H1 (cell line): Measurements from ENCODE around the gene DPM2. TPM values are rescaled to one million over a fixed set of nuclear protein-coding genes. Genes with fewer than 3 reads are reported as not detected.

Experiments used
- CTCF ChIA-PET: fragments of 300-600 bp; sonication (Branson Sonifier 250); formaldehyde crosslinking; loops from one replicate; lab custom pipeline; 2021; ENCODE audit not compliant: partially characterized antibody; lab: Charles Lee
- POLR2A ChIA-PET: fragments of 300-600 bp; sonication (Branson Sonifier 250); formaldehyde crosslinking; loops from one replicate; lab custom pipeline; 2021; ENCODE audit warnings: inconsistent platforms; ENCODE audit not compliant: partially characterized antibody; lab: Charles Lee
- DNase-seq, 2 experiments: peaks; one replicate each; pipeline versions ENCODE4 v3.0.0 to v3.0.0-alpha.2; 2010 to 2022; ENCODE audit warnings: low spot score in 2 of 2, low read depth in 1 of 2, mixed read lengths in 1 of 2
- FAIRE-seq: peaks from 2 replicates; lab custom pipeline; 2011; peaks lifted over from hg19 to GRCh38; lab: Jason Lieb, UNC
- H2AFZ ChIP-seq: 2 replicates; pipeline ENCODE4 v1.8.1; 2012; ENCODE audit warnings: low read length, inconsistent platforms
- H2AK5ac ChIP-seq: 2 replicates; pipeline ENCODE4 v1.6.1; 2013; ENCODE audit warnings: low read depth, low read length
- H2BK120ac ChIP-seq: replicated peaks from 2 replicates; pipeline ENCODE3; 2013; ENCODE audit warnings: low read depth, low read length, inconsistent platforms
- H2BK12ac ChIP-seq: 2 replicates; pipeline ENCODE4 v1.6.1; 2013; ENCODE audit warnings: low read depth, low read length
- H2BK15ac ChIP-seq: 2 replicates; pipeline ENCODE4 v1.6.1; 2013; ENCODE audit warnings: low read length
- H2BK20ac ChIP-seq: 2 replicates; pipeline ENCODE4 v1.6.1; 2013; ENCODE audit warnings: low read length
- H2BK5ac ChIP-seq: 2 replicates; pipeline ENCODE4 v1.6.1; 2013; ENCODE audit warnings: low read depth, low read length
- H3K14ac ChIP-seq: 2 replicates; pipeline ENCODE4 v1.6.1; 2013; ENCODE audit warnings: inconsistent platforms; ENCODE audit not compliant: insufficient read length
- H3K18ac ChIP-seq: 2 replicates; pipeline ENCODE4 v1.6.1; 2013; ENCODE audit warnings: low read length; ENCODE audit errors: extremely low read depth
- H3K23ac ChIP-seq: 2 replicates; pipeline ENCODE4 v1.6.1; 2013; ENCODE audit warnings: inconsistent platforms; ENCODE audit not compliant: insufficient read length
- H3K23me2 ChIP-seq: 2 replicates; pipeline ENCODE4 v1.6.1; 2013; ENCODE audit warnings: low read depth, low read length
- H3K27ac ChIP-seq: 2 replicates; pipeline ENCODE4 v1.6.1; 2011; ENCODE audit warnings: low read depth, low read length, inconsistent platforms
- H3K27me3 ChIP-seq, 4 experiments: replicated peaks in 1 of 4; 1 replicate in 1 of 4; 2 replicates in 3 of 4; pipeline versions ENCODE4 v1.6.1 to v1.8.1; 2011 to 2013; ENCODE audit warnings: low read length in 3 of 4, mild to moderate bottlenecking in 3 of 4, inconsistent platforms in 2 of 4, mixed read lengths in 2 of 4, moderate library complexity in 1 of 4; ENCODE audit not compliant: control insufficient read depth in 3 of 4, insufficient read depth in 3 of 4; ENCODE audit errors: extremely low read depth in 1 of 4
- H3K36me3 ChIP-seq, 4 experiments: 2 replicates each; pipeline versions ENCODE4 v1.6.1 to v1.8.1; 2011 to 2013; ENCODE audit warnings: mild to moderate bottlenecking in 4 of 4, low read length in 3 of 4, moderate library complexity in 2 of 4, control low read depth in 1 of 4, inconsistent platforms in 1 of 4; ENCODE audit not compliant: insufficient read depth in 4 of 4, control insufficient read depth in 2 of 4
- H3K4ac ChIP-seq: replicated peaks from 2 replicates; pipeline ENCODE3; 2013; ENCODE audit warnings: low read length, low read depth, mixed read lengths, inconsistent platforms; ENCODE audit not compliant: insufficient read length
- H3K4me1 ChIP-seq, 4 experiments: replicated peaks in 1 of 4; 1 replicate in 1 of 4; 2 replicates in 3 of 4; pipeline versions ENCODE4 v1.6.1 to v1.8.1; 2011 to 2013; ENCODE audit warnings: low read length in 3 of 4, inconsistent platforms in 2 of 4, mixed read lengths in 1 of 4; ENCODE audit not compliant: insufficient read depth in 4 of 4, control insufficient read depth in 3 of 4
- H3K4me2 ChIP-seq, 2 experiments: 2 replicates each; pipeline versions ENCODE4 v1.6.1 to v1.8.1; 2011 to 2013; ENCODE audit warnings: low read depth in 2 of 2, low read length in 2 of 2, control low read depth in 1 of 2, inconsistent platforms in 1 of 2, mild to moderate bottlenecking in 1 of 2; ENCODE audit not compliant: insufficient read depth in 1 of 2
- H3K4me3 ChIP-seq, 4 experiments: fragments of 200-600, 300-600 bp in 1 of 4; sonication (generic), shearing (Covaris generic), sonication (Bioruptor Twin) in 1 of 4; 2 replicates each; pipeline versions ENCODE4 v1.5.1 to v1.8.1; 2011 to 2016; ENCODE audit warnings: low read length in 4 of 4, low read depth in 3 of 4, control low read depth in 2 of 4, inconsistent platforms in 2 of 4, mild to moderate bottlenecking in 2 of 4, mixed read lengths in 1 of 4, moderate library complexity in 1 of 4; ENCODE audit not compliant: insufficient read depth in 2 of 4; ENCODE audit errors: extremely low read depth in 1 of 4
- H3K56ac ChIP-seq: replicated peaks from 2 replicates; pipeline ENCODE3; 2013; ENCODE audit warnings: low read depth, mild to moderate bottlenecking, mixed read lengths, low read length, inconsistent platforms; ENCODE audit not compliant: insufficient read length
- H3K79me1 ChIP-seq: 2 replicates; pipeline ENCODE4 v1.6.1; 2013; ENCODE audit warnings: low read depth, low read length, control low read depth
- H3K79me2 ChIP-seq, 2 experiments: 2 replicates each; pipeline versions ENCODE4 v1.6.1 to v1.8.1; 2012 to 2013; ENCODE audit warnings: low read length in 2 of 2, mild to moderate bottlenecking in 2 of 2, inconsistent platforms in 1 of 2; ENCODE audit not compliant: insufficient read depth in 2 of 2, control insufficient read depth in 1 of 2
- H3K9ac ChIP-seq, 4 experiments: replicated peaks in 1 of 4; 1 replicate in 1 of 4; 2 replicates in 3 of 4; pipeline versions ENCODE4 v1.6.1 to v1.8.1; 2011 to 2013; ENCODE audit warnings: low read depth in 3 of 4, low read length in 3 of 4, control low read depth in 2 of 4, mild to moderate bottlenecking in 2 of 4, moderate library complexity in 2 of 4, inconsistent platforms in 1 of 4; ENCODE audit errors: extremely low read depth in 1 of 4
- H3K9me3 ChIP-seq, 2 experiments: 2 replicates each; pipeline versions ENCODE4 v1.6.1 to v1.8.1; 2012 to 2013; ENCODE audit warnings: mild to moderate bottlenecking in 2 of 2, moderate library complexity in 2 of 2, control low read depth in 1 of 2, inconsistent platforms in 1 of 2, low read depth in 1 of 2, low read length in 1 of 2, mixed read lengths in 1 of 2; ENCODE audit not compliant: insufficient read depth in 2 of 2
- H4K20me1 ChIP-seq, 2 experiments: replicated peaks in 1 of 2; 2 replicates each; pipeline versions ENCODE3 to v1.8.1; 2011 to 2013; ENCODE audit warnings: inconsistent platforms in 2 of 2, low read length in 2 of 2, mild to moderate bottlenecking in 1 of 2; ENCODE audit not compliant: insufficient read depth in 2 of 2, control insufficient read depth in 1 of 2
- H4K5ac ChIP-seq: 2 replicates; pipeline ENCODE4 v1.6.1; 2013; ENCODE audit warnings: low read length, low read depth, mixed read lengths, inconsistent platforms; ENCODE audit not compliant: insufficient read length
- H4K8ac ChIP-seq: 2 replicates; pipeline ENCODE4 v1.8.0; 2013; ENCODE audit warnings: mild to moderate bottlenecking, moderate library complexity, low read length, inconsistent platforms; ENCODE audit not compliant: insufficient read depth; ENCODE audit errors: extremely low read depth
- H4K91ac ChIP-seq: replicated peaks from 2 replicates; pipeline ENCODE3; 2013; ENCODE audit warnings: low read length, mixed read lengths, inconsistent platforms; ENCODE audit not compliant: insufficient read length
- E2F6 ChIP-seq: IDR thresholded peaks from 2 replicates; pipeline ENCODE4 v1.6.1; 2012; ENCODE audit warnings: inconsistent platforms
- GTF2F1 ChIP-seq: IDR thresholded peaks from 2 replicates; pipeline ENCODE4 v1.6.1; 2012; ENCODE audit warnings: low read depth, low read length, improper control_type of control experiment, borderline replicate concordance
- WGBS, 2 experiments: shearing (Covaris generic) in 1 of 2; methylation state at CpG; one replicate each; pipeline versions ENCODE4 v1.1.6 to v1.1.7; 2013 to 2015; ENCODE audit warnings: low lambda C conversion rate in 2 of 2, mixed read lengths in 2 of 2, inconsistent platforms in 1 of 2, low coverage in 1 of 2, missing lambda C conversion rate in 1 of 2; ENCODE audit not compliant: insufficient replicate concordance in 2 of 2, insufficient coverage in 1 of 2, insufficient read length in 1 of 2; ENCODE audit errors: extremely low coverage in 1 of 2, missing lambda C conversion rate in 1 of 2; 5-methylcytosine and 5-hydroxymethylcytosine counted together
- polyA plus RNA-seq, 7 experiments: library from polyadenylated mRNA; depleted of rRNA in 3 of 7; stranded (reverse) in 5 of 7; unstranded in 2 of 7; fragments of >200 nt in 5 of 7; fragments of 200-250 nt in 2 of 7; gene quantifications; 1 replicate in 5 of 7; 2 replicates in 1 of 7; 4 replicates in 1 of 7; pipeline versions ENCODE4 v1.2.1 to v1.2.3, GENCODE V29; 2011 to 2013; ENCODE audit warnings: missing spikeins in 2 of 7, mixed read lengths in 2 of 7
- total RNA-seq: library from RNA; stranded (reverse); fragmentation: NEBNext Ultra II Directional; extraction: Animal tissue kit (Norgen Biotek cat#: 25700); gene quantifications from 2 replicates; pipeline ENCODE4 v1.2.1, GENCODE V29; 2021

The DPM2 gene
- total and polyA plus RNA-seq, 2 of the 8 experiments (the other 6 are each of a cell fraction or from before 2014, with no cell fraction given), result 45.4 to 95.4 TPM

- no peak overlapping the region for H3K56ac ChIP-seq
- H3K36me3 ChIP-seq, result peaks cover 0 to 11% (median 5%) of the 10 kb centered on the region in 4 experiments; a peak in 6 of 8 replicates
- no peak overlapping the region for H3K14ac ChIP-seq
- peak overlapping the region; percentile 72 for H4K5ac ChIP-seq
- peak overlapping the region; percentile 96 for H4K8ac ChIP-seq
- H2BK15ac ChIP-seq, result no peak overlapping the region
- H3K4ac ChIP-seq, result no peak overlapping the region
- WGBS, 2 experiments, result 36% methylated on average over 24 of the region's 25 CpGs; no CpG with 5 or more reads in 1 of the 2 experiments
- peak overlapping the region; percentile 38 for H4K91ac ChIP-seq
- no peaks in the 10 kb centered on the region for H3K9me3 ChIP-seq
- POLR2A ChIA-PET, result interaction anchor here (0.6 to 1.4 kb wide), 6 partner anchors 10 to 179 kb away, joined by 3 to 4 read pairs (median 3); no protein-coding TSS in a partner anchor
- H3K27ac ChIP-seq, result 0 out of 2 replicates have a peak overlapping the region, but pooled peaks have one; percentile 39
- 0 out of 2 replicates have a peak overlapping the region, but pooled peaks have one; percentile 81 for H2BK5ac ChIP-seq
- H3K23ac ChIP-seq, result no peak overlapping the region
- peak overlapping the region; percentile 72; the same call in 1 of the 2 replicates for H2AK5ac ChIP-seq
- H2BK12ac ChIP-seq, result 0 out of 2 replicates have a peak overlapping the region, but pooled peaks have one; percentile 68
- H3K27me3 ChIP-seq, result no peaks in the 10 kb centered on the region
- H2BK120ac ChIP-seq, result no peak overlapping the region
- peaks cover 3 to 26% of the 10 kb centered on the region in 2 experiments for H4K20me1 ChIP-seq
- H3K4me1 ChIP-seq, result peaks cover 0 to 20% (median 15%) of the 10 kb centered on the region in 4 experiments; a peak in 6 of 7 replicates
- H3K9ac ChIP-seq, result peak overlapping the region in 3 of 4 experiments; percentile 47 to 80 (median 70); a peak in 5 of 7 replicates
- H3K79me2 ChIP-seq, result peaks cover 0 to 15% of the 10 kb centered on the region in 2 experiments; a peak in 1 of 4 replicates
- CTCF ChIA-PET, result interaction anchor here (7.7 to 35.5 kb wide), 2 partner anchors 17 to 93 kb away, joined by 143 to 825 read pairs; no protein-coding TSS in a partner anchor
- H3K4me3 ChIP-seq, result peak overlapping the region; percentile 76 to 98 (median 88); a peak in 7 of 8 replicates
- FAIRE-seq (no peak), DNase-seq (peak in 1 of 2 experiments; percentile 72)
- 0 out of 2 replicates have a peak overlapping the region, but pooled peaks have one; percentile 18 for H2AFZ ChIP-seq
- H3K4me2 ChIP-seq, result peak overlapping the region; percentile 84 to 95
- H3K79me1 ChIP-seq, result peaks cover 10% of the 10 kb centered on the region
- peaks cover 13% of the 10 kb centered on the region; the same call in 1 of the 2 replicates for H3K23me2 ChIP-seq
- peak overlapping the region; percentile 24; the same call in 1 of the 2 replicates for H3K18ac ChIP-seq
- no peak overlapping the region for H2BK20ac ChIP-seq
- 0 out of 2 replicates have a peak, but pooled peaks have one; percentile 0 for TF ChIP-seq E2F6
- no peak for TF ChIP-seq GTF2F1
Observed at GRCh38 chr9:127938298-127938690, 640 bp upstream of the DPM2 start.
